Panc1 (cell line): Measurements from ENCODE around the gene HDGFL2.

Source experiments
- TF ChIP-seq, protein P1 (sequence below): fragments of 450-650 bp; IDR thresholded peaks from 2 replicates; pipeline ENCODE4 v1.5.1; 2017; ENCODE audit warnings: mild to moderate bottlenecking
- TF ChIP-seq, protein P2 (sequence below), 2 experiments: IDR thresholded peaks; 2 replicates each; pipeline ENCODE4 v1.6.1; 2011 to 2012; ENCODE audit warnings: low read depth in 2 of 2, control low read depth in 1 of 2, low read length in 1 of 2, mild to moderate bottlenecking in 1 of 2, moderate library complexity in 1 of 2; ENCODE audit not compliant: insufficient read depth in 1 of 2

DNA sequence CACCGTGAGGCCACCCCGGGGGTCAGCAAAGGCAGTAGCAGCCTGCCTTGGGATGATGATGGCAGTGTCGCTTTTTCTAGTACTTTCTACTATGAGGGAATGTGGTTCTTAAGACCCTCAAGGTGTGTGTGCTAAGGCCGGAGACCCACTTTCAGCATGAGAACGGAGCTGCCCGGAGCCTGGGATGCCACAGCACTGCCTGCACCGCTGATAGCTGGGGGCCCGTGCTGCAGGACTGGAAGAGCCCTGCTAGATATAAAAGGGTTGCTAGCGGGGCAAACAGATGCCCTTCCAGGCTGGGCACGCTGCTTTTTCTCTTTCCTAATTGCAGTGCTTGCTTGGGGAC is 31.7 kb downstream of the HDGFL2 start:
- TF ChIP-seq, protein P1, sequence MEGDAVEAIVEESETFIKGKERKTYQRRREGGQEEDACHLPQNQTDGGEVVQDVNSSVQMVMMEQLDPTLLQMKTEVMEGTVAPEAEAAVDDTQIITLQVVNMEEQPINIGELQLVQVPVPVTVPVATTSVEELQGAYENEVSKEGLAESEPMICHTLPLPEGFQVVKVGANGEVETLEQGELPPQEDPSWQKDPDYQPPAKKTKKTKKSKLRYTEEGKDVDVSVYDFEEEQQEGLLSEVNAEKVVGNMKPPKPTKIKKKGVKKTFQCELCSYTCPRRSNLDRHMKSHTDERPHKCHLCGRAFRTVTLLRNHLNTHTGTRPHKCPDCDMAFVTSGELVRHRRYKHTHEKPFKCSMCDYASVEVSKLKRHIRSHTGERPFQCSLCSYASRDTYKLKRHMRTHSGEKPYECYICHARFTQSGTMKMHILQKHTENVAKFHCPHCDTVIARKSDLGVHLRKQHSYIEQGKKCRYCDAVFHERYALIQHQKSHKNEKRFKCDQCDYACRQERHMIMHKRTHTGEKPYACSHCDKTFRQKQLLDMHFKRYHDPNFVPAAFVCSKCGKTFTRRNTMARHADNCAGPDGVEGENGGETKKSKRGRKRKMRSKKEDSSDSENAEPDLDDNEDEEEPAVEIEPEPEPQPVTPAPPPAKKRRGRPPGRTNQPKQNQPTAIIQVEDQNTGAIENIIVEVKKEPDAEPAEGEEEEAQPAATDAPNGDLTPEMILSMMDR = no peak
- TF ChIP-seq, protein P2, sequence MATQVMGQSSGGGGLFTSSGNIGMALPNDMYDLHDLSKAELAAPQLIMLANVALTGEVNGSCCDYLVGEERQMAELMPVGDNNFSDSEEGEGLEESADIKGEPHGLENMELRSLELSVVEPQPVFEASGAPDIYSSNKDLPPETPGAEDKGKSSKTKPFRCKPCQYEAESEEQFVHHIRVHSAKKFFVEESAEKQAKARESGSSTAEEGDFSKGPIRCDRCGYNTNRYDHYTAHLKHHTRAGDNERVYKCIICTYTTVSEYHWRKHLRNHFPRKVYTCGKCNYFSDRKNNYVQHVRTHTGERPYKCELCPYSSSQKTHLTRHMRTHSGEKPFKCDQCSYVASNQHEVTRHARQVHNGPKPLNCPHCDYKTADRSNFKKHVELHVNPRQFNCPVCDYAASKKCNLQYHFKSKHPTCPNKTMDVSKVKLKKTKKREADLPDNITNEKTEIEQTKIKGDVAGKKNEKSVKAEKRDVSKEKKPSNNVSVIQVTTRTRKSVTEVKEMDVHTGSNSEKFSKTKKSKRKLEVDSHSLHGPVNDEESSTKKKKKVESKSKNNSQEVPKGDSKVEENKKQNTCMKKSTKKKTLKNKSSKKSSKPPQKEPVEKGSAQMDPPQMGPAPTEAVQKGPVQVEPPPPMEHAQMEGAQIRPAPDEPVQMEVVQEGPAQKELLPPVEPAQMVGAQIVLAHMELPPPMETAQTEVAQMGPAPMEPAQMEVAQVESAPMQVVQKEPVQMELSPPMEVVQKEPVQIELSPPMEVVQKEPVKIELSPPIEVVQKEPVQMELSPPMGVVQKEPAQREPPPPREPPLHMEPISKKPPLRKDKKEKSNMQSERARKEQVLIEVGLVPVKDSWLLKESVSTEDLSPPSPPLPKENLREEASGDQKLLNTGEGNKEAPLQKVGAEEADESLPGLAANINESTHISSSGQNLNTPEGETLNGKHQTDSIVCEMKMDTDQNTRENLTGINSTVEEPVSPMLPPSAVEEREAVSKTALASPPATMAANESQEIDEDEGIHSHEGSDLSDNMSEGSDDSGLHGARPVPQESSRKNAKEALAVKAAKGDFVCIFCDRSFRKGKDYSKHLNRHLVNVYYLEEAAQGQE (IDR thresholded peaks at IDR 0.05; ENCODE audit: insufficient read depth in 1 of 2, low read depth in 2 of 2, low read length in 1 of 2) = no peak
